ENCODE results near the gene SPOCK1.

The SPOCK1 gene

GRCh38 chr5:137491121-137491520 is 8.0 kb downstream of the SPOCK1 start:
- no peak for DNase-seq (ENCODE audit: low read depth)

- no peak for DNase-seq (ENCODE audit: low read depth)
Observed at GRCh38 chr5:137490591-137490990, 8.5 kb downstream of the SPOCK1 start.

GRCh38 chr5:137488974-137489373 is 10.2 kb downstream of the SPOCK1 start:
- no peak for DNase-seq (ENCODE audit: low read depth)

- no peak for DNase-seq (ENCODE audit: low read depth)
Observed at GRCh38 chr5:137488516-137488915, 10.6 kb downstream of the SPOCK1 start.

- no peak for DNase-seq (ENCODE audit: low read depth)
Observed at GRCh38 chr5:137487600-137487999, 11.5 kb downstream of the SPOCK1 start.

- no peak for DNase-seq (ENCODE audit: low read depth)
Observed at GRCh38 chr5:137486707-137487106, 12.4 kb downstream of the SPOCK1 start.

GRCh38 chr5:137481596-137481995 is 17.5 kb downstream of the SPOCK1 start:
- no peak for DNase-seq (ENCODE audit: low read depth)

- DNase-seq (ENCODE audit: low read depth), result no peak
Observed at GRCh38 chr5:137478043-137478442, 21.1 kb downstream of the SPOCK1 start.

- DNase-seq (ENCODE audit: low read depth), result no peak
Observed at GRCh38 chr5:137470921-137471220, 28.3 kb downstream of the SPOCK1 start.

GRCh38 chr5:137470111-137470920 is 28.8 kb downstream of the SPOCK1 start:
- no peak for DNase-seq (ENCODE audit: low read depth)

- DNase-seq (ENCODE audit: low read depth), result no peak
Observed at GRCh38 chr5:137466889-137467288, 32.2 kb downstream of the SPOCK1 start.

GRCh38 chr5:137465930-137466329 is 33.2 kb downstream of the SPOCK1 start:
- DNase-seq (ENCODE audit: low read depth), result no peak

- DNase-seq (ENCODE audit: low read depth), result no peak
Observed at GRCh38 chr5:137462816-137463520, 36.2 kb downstream of the SPOCK1 start.

GRCh38 chr5:137462265-137462590 is 36.9 kb downstream of the SPOCK1 start:
- DNase-seq (ENCODE audit: low read depth), result no peak

GRCh38 chr5:137461391-137462264 is 37.5 kb downstream of the SPOCK1 start:
- DNase-seq (ENCODE audit: low read depth), result no peak

GRCh38 chr5:137454671-137455070 is 44.5 kb downstream of the SPOCK1 start:
- DNase-seq (ENCODE audit: low read depth), result no peak

- DNase-seq (ENCODE audit: low read depth), result no peak
Observed at GRCh38 chr5:137453483-137454080, 45.5 kb downstream of the SPOCK1 start.

GRCh38 chr5:137450759-137451158 is 48.4 kb downstream of the SPOCK1 start:
- DNase-seq (ENCODE audit: low read depth), result no peak

GRCh38 chr5:137448868-137449267 is 50.3 kb downstream of the SPOCK1 start:
- no peak for DNase-seq (ENCODE audit: low read depth)

- no peak for DNase-seq (ENCODE audit: low read depth)
Observed at GRCh38 chr5:137446615-137447014, 52.5 kb downstream of the SPOCK1 start.

GRCh38 chr5:137446151-137446550 is 53.0 kb downstream of the SPOCK1 start:
- no peak for DNase-seq (ENCODE audit: low read depth)

GRCh38 chr5:137442660-137443059 is 56.5 kb downstream of the SPOCK1 start:
- no peak for DNase-seq (ENCODE audit: low read depth)
